HG02852 (cell line): Measurements from ENCODE around the gene TMPO.
"Not testable (repeated sequence)": the region's sequence is repeated elsewhere in the genome, so short reads cannot be mapped to it uniquely, and the experiment has no call there.

Experiments
- ATAC-seq: cut with Tn5 transposase; IDR thresholded peaks from one replicate; pipeline ENCODE4 v1.9.1; 2021; ENCODE audit warnings: mild to moderate bottlenecking, moderate library complexity; ENCODE audit not compliant: unreplicated experiment

The TMPO gene, protein sequence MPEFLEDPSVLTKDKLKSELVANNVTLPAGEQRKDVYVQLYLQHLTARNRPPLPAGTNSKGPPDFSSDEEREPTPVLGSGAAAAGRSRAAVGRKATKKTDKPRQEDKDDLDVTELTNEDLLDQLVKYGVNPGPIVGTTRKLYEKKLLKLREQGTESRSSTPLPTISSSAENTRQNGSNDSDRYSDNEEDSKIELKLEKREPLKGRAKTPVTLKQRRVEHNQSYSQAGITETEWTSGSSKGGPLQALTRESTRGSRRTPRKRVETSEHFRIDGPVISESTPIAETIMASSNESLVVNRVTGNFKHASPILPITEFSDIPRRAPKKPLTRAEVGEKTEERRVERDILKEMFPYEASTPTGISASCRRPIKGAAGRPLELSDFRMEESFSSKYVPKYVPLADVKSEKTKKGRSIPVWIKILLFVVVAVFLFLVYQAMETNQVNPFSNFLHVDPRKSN

DNA sequence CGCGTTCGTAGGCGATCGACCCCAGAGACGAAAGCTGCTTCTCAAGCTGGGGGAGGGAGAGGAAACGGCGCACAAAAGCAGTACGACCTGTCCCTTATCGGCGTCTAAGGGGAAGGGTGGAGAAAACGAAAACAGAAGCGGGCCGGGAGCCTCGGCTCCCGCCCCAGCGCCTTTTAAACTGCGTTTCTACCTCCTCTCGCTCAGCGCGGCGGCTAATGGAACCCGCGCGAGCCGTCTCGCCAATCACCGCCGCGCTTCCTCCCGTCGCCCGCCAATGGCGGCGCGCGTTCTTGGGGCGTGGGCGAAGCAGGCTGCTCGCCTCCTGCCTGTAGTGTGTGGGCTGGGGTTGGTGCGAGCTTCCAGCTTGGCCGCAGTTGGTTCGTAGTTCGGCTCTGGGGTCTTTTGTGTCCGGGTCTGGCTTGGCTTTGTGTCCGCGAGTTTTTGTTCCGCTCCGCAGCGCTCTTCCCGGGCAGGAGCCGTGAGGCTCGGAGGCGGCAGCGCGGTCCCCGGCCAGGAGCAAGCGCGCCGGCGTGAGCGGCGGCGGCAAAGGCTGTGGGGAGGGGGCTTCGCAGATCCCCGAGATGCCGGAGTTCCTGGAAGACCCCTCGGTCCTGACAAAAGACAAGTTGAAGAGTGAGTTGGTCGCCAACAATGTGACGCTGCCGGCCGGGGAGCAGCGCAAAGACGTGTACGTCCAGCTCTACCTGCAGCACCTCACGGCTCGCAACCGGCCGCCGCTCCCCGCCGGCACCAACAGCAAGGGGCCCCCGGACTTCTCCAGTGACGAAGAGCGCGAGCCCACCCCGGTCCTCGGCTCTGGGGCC lies at the start of gene TMPO:
Gene TMPO, plus strand, starts transcription at position 304 of the 824 bp plus-strand sequence. Its CDS starts 278 bp downstream, at position 582.
- peak; percentile 68 for ATAC-seq

DNA sequence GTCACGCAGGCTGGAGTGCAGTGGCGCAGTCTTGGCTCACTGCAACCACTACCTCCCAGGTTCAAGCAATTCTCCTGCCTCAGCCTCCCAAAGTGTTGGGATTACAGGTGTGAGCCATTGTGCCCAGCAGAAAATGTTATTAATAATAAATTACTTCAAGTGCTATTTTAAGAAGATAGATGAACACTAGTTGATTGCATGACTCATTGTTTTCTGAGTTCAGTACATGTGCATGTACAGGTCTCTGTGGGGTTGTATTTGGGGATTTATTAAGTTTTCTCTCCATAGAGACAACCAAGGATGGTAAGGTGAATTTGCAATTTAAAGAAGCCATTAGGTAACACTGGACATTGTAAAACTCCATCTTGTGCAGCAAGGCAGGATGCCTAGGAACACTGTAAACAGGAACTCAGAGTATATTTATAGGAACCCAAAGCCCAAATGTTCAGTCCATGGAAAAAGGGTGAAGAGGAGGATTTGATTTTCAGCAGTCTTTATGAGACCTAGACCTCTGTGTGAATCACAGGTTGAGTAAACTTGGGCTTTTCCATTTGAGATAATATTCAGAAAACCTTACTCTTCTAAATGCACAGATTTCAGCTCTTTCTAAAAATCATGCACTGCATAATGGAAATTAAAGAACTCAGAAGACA lies 49.3 kb upstream of the TMPO start:
- ATAC-seq, result no peak

DNA sequence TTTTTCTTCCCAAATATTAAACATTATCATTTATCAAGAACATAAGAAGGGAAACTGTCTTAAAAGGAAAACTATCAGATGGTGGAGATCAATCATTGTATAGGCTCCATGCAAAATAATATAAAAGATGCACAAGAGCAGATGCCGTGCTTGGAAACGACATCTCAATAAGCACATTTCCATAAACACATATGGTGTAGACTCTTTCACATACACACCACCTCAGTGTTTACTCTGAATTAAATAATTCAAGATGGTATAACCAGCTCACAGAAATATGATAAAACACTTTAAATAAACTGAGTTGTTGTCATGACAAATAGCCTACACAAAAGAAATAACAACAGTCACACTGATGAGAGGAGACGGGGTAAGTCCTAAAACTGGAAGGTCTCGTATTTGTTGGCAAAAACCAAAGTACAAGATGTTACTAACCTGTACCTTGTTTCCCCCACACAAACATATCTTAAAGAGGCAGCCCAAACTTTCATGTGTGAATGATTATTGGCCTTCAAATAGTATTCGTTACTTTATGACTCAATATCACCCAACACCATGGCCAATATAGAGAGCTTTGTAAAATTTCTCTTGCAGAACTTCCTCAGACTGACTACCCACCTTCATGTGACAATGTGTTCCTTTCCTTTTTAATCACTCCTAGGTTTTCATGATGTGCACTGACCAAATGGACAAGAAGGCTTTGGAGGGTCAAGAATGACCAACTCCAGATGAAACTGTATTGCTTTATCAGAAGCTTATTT lies 48.6 kb upstream of the TMPO start:
- no peak for ATAC-seq

DNA sequence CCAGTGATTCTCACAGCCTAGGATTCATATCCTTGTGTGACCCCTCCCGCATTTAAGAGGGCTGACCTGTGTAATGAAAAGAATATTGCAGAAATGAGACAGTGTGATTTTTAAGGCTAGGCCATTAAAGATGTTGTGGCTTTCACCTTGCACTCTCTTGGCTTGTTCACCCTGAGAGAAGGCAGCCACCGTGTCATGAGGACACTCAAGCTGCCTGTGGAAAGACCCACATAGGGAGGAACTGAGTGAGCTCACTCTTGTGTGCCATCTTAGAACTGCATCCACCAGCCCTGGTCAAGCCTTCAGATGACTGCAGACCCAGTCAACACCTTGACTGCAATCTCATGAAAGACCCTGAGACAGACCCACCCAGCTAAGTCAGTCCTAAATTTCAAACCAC lies 46.3 kb upstream of the TMPO start:
- ATAC-seq, result peak; percentile 37

DNA sequence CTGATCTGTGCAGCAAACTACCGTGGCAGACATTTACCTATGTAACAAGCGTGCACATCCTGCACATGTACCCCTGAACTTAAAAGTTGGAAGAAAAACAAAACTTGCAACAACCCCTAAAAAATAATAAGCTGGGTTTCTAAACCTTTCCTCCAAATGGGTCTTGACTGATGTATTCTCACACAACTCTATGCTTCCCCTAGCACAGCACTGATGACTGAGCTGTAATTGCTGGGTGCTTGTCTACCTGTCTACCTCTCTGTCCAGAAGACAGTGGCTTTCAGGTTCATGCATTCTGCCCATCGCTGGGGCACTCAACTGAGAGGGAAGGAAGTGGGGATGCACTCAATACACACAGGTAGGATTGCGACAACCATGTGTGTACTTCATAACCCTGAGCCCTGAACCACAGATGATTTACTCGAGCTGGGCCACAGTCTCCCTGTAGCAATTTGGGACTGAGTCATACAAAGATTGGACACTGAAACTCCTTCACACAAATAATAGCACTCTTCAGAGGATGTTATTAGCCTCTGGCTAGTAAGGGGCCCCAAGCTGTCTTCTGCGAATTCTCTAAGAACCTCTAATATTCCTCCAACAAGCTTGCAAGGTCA lies 44.8 kb upstream of the TMPO start:
- ATAC-seq, result peak; percentile 58

DNA sequence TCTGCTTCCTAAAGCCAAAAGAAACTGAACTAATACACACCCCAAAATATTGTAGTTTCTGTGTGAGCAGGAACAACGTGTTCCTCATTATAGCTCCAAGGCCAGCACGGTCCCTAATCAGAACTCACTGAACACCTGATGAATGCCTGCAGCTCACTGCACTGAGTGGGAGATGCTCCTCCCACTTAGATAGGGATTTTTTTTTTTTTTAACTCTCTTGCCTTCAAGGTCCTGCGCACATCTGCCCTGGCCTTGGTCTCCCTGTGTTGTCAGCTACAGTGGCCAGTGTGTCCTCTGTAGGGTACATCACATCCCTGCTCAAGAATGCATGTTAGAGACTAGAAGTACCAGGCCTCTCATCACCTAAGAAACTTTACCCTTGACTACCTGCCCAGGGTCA lies 44.3 kb upstream of the TMPO start:
- peak; percentile 18 for ATAC-seq

DNA sequence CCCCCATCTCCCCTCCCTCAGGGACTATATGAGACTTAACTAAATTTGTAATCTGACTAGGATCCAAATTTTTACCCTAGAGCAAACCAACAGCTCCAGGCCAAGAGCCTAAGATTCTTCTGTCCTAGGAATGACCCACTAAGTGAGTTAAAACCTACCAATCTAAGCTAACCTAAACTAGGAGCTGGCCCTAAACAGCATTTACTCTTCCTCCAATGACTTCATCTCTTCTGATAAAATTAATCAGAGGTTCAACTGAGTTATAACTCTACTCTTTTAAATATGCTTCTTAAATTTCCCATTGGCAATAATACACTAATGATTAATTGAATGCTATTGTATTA lies 39.9 kb upstream of the TMPO start:
- ATAC-seq, result no peak

DNA sequence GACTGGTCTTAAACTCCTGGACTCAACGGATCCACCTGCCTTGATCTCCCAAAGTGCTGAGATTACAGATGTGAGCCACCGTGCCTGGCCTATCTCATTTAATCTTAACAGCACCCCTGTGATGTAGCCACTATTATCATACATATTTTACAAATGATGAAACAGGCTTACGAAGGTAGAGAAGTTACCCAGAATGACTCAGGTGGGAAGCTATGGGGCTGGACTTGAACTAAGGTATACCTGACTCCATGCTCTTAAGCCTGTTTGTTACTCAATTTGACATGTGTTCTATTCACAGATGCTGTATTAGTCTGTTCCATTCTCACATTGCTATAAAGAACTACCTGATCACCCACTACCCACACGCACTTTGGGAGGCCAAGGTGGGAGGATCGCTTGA lies 36.8 kb upstream of the TMPO start:
- no peak for ATAC-seq

DNA sequence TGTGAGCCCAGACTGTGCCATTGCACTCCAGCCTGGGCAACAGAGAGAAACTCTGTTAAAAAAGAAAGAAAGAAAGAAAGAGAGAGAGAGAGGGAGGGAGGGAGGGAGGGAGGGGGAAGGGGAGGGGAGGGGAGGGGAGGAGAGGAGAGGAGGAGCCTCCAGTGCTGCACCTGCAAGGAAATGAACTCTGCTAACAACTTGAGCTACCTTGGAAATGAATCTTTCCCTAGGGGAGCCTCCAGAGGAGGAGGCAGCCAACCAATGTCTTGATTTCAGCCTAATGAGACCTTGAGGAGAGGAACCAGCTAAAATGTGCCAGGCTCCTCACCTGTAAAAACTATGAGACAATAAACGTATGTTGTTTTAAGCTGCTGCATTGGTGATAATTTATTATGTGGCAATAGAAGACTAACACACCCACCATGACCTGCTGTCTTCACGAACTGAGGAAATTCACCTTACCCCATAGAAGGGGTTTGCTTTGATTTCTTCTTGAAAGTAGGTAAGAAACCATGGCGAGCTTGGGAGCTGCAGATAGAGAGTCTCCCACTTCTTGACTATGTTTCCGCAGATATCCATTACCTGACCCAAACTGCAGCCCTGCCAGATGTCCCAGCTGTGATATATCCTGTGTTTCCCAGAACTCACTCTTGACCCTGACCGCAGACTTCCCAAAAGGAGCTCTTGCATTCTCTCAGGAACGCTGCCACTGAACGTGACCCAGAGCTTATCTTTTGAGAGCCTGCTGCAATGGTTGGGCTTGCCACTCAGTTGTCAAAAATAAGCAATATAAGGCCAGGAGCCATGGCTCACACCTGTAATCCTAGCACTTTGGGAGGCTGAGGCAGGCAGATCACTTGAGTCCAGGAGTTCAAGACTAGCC lies 31.5 kb upstream of the TMPO start:
- ATAC-seq, result no peak

DNA sequence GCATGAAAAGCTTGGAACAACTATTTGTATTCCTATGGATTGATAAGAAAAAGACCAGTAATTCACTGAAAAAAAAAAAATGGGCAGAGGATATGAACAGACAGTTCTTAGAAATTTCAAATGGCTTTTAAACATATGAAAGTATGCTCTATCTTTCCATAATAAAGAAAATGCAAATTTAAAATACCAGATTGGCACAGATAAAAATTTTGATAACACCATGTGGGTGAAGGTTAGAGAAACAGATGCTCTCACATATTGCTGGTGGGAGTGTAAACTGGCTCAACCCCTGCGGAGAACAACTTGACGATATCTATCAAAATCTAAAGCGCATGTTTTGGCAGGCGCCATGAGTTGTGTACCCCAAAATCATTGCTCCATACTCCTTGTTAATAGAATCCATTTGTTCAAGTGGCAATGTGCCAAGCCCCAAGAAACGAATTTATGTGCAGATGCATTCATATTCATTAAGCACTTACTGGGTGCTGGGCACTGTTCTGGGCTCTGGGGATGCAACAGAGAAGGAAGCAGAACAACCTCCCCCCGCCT lies 29.5 kb upstream of the TMPO start:
- no peak for ATAC-seq

DNA sequence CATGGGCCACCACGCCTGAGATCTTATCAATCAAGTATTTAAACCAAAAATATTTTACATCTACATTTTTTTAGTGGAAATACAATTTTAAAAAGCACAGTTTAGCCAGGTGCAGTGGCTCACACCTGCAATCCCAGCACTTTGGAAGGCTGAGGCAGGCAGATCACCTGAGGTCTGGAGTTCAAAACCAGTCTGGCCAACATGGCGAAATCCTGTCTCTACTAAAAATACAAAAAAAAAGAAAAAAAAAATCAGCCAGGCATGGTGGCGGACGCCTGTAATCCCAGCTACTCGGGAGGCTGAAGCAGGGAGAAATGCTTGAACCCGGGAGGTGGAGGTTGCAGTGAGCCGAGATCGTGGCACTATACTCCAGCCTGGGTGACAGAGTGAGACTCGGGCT lies 27.0 kb upstream of the TMPO start:
- ATAC-seq, result not testable (repeated sequence)

DNA sequence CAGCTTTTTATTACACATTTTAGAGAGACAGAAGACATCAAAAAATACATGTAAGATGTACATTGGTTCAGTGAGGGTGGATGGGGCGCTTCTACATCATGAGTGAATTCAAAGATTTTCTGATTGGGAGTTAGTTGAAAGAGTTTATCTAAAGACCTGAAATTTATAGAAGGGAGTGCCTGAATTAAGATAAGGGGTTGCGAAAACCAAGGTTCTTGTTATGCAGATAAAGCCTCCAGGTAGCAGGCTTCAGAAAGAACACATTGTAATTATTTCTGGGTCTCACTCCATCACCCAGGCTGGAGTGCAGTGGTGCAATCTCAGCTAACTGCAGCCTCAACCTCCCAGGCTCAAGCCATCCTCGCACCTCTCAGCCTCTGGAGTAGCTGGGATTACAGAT lies 26.2 kb upstream of the TMPO start:
- no peak for ATAC-seq

DNA sequence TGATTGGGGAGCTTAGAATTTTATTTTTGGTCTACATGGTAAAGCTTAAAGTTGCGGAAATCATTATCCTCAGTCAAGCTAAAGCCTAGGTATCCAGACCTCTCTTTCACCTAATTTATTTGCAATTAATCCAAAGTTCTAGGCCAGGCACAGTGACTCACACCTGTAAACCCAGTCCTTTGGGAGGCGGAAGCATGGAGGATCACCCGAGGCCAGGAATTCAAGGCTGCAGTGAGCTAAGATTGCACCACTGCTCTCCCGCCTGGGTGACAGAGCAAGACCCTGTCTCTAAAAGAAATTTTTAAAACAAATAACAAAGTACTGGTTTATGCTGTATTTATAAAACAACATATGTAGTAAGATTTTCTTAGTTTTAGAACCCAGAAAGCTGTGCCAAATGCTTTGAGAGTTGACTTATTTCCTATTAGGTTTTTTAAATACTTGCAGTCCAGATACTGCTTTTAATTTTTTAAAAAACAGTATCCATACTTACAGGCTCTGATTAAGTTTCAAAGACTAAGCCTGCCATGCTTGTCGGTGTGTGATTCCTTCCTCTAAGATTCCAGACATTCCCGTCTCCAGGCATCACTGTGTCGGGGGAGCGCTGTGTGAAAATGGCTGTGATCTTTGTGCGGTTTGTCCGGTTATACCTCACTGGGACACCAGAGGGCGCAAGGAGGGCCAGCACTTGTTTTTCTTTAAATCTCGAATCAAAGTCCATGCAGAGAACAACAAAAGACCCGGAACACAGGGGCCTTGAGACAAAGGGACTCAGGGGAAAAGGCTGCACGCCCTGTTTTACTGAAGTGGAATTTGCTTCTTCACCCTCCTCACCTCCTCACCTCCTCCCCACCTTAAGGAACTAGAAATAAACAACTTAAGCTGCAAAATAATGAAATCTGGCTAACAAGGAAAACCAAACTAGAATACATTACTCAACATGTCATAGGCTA lies 24.6 kb upstream of the TMPO start:
- ATAC-seq, result peak; percentile 88

DNA sequence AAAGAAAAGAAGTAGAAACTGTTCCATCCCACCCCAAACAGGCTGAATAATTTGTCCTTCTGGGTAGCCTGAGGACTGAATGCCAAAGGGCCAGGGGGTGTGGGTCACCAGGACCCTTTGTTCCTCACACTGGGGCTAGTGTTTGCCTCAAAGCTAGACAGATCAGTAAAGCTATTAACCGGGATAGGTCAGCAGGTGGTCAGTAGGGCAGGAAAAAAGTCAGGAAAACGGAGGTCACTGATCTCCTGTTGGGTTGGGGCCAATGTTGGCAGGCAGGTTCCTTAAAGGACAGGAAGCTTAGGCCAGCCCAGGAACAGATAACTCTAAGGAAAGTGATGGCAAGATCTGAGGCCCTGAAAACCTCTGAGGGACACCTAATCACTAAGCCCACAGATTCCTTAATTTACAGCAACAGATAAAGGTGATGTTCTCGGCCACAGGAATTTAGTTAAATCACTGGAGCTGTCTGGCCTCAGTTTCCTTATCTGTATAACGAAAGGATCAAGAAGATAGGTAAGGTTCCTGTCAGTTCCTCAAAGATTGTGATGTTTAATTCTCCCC lies 22.7 kb upstream of the TMPO start:
- no peak for ATAC-seq

DNA sequence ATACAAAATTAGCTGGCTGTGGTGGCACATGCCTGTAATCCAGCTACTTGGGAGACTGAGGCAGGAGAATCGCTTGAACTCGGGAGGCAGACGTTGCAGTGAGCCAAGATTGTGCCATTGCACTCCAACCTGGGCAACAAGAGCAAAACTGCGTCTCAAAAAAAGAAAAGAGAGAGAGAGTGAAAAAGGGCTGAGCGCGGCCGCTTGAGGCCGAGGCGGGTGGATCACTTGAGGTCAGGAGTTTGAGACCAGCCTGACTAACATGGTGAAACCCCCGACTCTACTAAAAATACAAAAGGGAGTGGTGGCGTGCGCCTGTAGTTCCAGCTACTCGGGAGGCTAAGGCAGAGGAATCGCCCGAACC lies 14.1 kb upstream of the TMPO start:
- not testable (repeated sequence) for ATAC-seq

DNA sequence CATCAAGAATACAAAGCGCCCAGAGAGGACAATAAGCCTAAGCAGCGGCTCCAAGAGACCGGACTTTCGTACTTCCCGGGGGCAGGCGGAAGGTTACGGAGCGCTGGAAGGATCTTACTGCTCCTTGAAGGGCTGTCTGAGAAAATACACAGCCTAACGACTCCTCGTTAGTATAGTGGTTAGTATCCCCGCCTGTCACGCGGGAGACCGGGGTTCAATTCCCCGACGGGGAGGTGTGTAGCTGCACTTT lies 12.1 kb upstream of the TMPO start:
- ATAC-seq, result peak; percentile 60

DNA sequence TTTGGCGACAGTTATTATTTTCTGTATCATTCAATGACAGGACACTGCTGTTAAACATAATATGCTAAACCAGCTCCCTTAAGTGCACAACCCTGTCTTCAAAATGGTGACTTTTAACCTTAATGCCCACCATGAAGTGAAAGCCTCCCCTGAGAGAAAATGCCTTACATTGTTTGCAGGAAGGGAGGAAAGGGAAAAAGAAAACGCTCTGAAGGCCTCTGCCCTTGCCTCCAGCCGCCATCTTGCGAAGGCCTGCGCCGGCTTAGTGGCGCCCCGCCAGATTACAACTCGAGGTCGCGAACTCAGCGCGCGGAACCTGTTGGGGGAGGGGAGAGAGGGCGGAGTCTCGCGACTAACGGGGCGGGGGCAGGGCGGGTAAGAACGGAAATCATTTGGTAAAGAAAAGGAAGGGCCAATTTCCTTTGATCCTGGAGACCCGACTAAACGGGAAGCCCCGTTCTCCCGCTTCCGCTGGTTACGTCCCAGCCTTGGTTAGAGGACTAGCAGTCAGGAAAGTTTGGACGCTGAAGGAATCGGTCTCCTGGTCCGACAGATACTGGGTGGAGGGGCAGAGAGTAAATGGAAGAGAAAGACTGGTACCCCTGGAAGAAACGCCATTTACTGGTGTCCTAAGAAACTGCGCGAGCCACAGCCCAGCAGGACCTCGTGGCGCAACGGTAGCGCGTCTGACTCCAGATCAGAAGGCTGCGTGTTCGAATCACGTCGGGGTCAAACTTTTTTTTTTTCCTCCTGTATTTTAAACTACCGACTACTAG lies 11.6 kb upstream of the TMPO start:
- ATAC-seq, result peak; percentile 73

DNA sequence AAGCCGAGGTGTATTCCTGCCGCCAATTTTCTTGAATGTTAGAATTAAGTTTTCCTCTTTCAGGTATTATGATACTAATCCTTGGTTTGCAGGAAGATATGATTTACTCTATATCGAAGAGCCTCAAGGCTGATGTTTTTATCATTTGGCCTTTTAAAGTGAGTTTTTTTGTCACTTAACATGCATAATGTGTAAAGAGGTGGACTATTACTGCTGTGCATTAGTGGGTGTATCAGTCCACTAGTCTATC lies 11.1 kb upstream of the TMPO start:
- ATAC-seq, result peak; percentile 14
